Measurements from ENCODE around the gene MDGA2.

MDGA2 gene

GRCh38 chr14:47270715-47271114 lies 404.7 kb downstream of the MDGA2 start:
- no peak overlapping the region for H3K4me3 ChIP-seq (replicated peaks; ENCODE audit: low read depth, low read length)
- DNase-seq (ENCODE audit: extremely low read depth, low read depth): no peak
- TF ChIP-seq, protein P1, sequence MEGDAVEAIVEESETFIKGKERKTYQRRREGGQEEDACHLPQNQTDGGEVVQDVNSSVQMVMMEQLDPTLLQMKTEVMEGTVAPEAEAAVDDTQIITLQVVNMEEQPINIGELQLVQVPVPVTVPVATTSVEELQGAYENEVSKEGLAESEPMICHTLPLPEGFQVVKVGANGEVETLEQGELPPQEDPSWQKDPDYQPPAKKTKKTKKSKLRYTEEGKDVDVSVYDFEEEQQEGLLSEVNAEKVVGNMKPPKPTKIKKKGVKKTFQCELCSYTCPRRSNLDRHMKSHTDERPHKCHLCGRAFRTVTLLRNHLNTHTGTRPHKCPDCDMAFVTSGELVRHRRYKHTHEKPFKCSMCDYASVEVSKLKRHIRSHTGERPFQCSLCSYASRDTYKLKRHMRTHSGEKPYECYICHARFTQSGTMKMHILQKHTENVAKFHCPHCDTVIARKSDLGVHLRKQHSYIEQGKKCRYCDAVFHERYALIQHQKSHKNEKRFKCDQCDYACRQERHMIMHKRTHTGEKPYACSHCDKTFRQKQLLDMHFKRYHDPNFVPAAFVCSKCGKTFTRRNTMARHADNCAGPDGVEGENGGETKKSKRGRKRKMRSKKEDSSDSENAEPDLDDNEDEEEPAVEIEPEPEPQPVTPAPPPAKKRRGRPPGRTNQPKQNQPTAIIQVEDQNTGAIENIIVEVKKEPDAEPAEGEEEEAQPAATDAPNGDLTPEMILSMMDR (IDR thresholded peaks at IDR 0.05; ENCODE audit: low read depth, low read length, missing control alignments): no peak

DNA sequence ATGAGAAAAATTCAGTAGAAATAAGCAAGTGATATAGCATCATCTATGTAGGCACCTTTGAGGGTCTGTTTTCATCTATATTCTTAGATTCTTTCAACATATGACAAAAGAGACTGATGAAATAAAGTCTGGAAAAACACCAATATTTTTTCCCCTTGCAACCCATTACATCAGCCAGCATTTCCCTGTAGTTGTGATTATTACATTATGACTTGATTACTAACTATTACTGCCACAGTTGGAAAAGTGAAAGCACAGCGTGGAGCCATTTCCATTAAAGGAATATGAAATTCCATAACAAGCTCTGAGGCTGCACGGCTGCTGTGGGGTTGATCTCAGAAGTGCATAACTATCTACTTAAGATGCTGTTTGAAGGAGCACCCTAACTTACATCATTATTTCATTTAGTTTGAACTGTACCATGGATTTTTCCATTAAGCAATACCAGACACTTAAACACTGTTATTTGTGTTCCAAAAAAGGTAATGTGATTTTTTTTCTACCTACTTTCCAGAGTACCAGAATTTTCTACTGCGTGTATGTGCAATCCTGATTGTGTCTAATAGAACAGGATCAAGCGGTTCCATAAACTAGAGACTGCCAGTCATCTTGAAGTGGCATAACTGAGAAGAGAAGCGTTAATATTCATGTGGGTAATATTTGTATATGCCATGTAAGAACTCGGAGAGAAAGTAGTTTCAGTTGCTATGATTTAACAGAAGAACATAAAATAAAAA lies 405.5 kb downstream of the MDGA2 start:
- no peak for DNase-seq (ENCODE audit: extremely low read depth, low read depth)
- no peak overlapping the region for H3K4me3 ChIP-seq (replicated peaks; ENCODE audit: low read depth, low read length)
- TF ChIP-seq, protein P1 (IDR thresholded peaks at IDR 0.05; ENCODE audit: low read depth, low read length, missing control alignments): no peak

DNA sequence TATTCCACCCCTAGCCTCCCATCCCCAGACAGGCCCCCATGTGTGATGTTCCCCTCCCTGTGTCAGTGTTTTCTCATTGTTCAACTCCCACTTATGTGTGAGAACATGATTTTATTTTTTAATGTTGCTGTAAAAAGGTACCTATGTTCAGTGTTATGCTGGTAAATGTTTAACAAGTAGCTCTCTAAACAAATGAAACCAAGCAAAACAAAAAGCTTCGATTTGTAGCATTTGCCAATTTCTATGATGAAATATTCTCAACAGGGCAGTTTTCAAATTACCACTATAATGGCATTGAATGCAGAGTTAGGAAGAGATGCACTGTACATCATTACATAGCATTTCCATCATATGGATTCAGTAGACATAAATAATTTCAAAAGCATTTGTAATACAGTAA lies 410.6 kb downstream of the MDGA2 start:
- TF ChIP-seq, protein P1 (IDR thresholded peaks at IDR 0.05; ENCODE audit: low read depth, low read length, missing control alignments): no peak
- DNase-seq (ENCODE audit: extremely low read depth, low read depth): no peak
- no peak overlapping the region for H3K4me3 ChIP-seq (replicated peaks; ENCODE audit: low read depth, low read length)

GRCh38 chr14:47262801-47263200 lies 412.6 kb downstream of the MDGA2 start:
- no peak overlapping the region for H3K4me3 ChIP-seq (replicated peaks; ENCODE audit: low read depth, low read length)
- TF ChIP-seq, protein P1 (IDR thresholded peaks at IDR 0.05; ENCODE audit: low read depth, low read length, missing control alignments): no peak
- DNase-seq (ENCODE audit: extremely low read depth, low read depth): no peak

- TF ChIP-seq, protein P1 (IDR thresholded peaks at IDR 0.05; ENCODE audit: low read depth, low read length, missing control alignments): no peak
- DNase-seq (ENCODE audit: extremely low read depth, low read depth): no peak
- no peak overlapping the region for H3K4me3 ChIP-seq (replicated peaks; ENCODE audit: low read depth, low read length)
These were observed 414.1 kb downstream of the MDGA2 start for GRCh38 chr14:47261350-47261749.

GRCh38 chr14:47259796-47260195 lies 415.6 kb downstream of the MDGA2 start:
- no peak for DNase-seq (ENCODE audit: extremely low read depth, low read depth)
- TF ChIP-seq, protein P1 (IDR thresholded peaks at IDR 0.05; ENCODE audit: low read depth, low read length, missing control alignments): no peak
- H3K4me3 ChIP-seq (replicated peaks; ENCODE audit: low read depth, low read length): no peak overlapping the region

DNA sequence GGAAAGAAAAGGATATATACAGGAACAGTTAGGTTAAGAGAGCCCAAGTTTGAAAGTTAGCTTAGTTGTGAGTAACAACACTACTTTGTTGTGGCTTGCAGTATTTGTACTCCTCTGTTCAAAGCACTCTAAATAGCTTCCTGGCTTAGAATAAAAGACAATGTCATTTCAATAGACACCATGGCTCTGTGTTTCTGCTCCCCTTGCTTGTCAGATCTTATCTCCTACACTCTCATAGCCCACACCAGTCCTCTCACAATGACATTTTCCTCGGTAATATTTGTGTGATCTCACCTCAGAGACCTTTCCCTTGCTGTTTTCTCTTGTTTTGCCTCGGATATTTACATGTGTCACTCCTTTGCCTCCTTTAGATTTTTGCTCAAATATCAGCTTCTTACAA lies 418.4 kb downstream of the MDGA2 start:
- DNase-seq (ENCODE audit: extremely low read depth, low read depth): no peak
- TF ChIP-seq, protein P1 (IDR thresholded peaks at IDR 0.05; ENCODE audit: low read depth, low read length, missing control alignments): no peak
- H3K4me3 ChIP-seq (replicated peaks; ENCODE audit: low read depth, low read length): no peak overlapping the region

Measured in HFF-Myc (cell line).